ENCODE results near the gene MSMO1. TPM values are rescaled to one million over a fixed set of nuclear protein-coding genes. Genes with fewer than 3 reads are reported as not detected.

MSMO1 gene
- total RNA-seq, 1 experiment from 2014 or later: 53.9 TPM

DNA sequence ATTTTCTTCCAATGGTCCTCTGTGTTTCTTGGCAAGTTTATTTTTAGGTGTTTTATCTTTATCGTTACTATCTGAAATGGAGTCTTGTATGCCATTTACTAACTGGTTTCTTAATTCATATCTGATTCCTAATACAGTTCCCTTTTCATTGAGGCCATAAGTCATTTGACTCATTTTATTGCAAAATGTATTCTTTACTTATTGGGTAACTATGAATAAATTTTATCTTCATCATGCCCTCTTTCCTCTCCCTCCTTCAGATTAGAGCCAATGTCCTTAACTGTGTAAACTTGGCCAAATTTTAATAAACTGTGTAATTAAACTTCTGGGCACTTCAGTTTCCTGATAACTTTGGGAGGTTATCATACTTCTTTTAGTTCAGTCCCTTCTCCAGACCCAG is 19.3 kb upstream of the MSMO1 start:
- ATAC-seq (no peak), DNase-seq (ENCODE audit: low read depth, low spot score) (no peak)
- CTCF ChIA-PET: no interaction called here
- POLR2A ChIA-PET: no interaction called here
- intact Hi-C loops (cut with micrococcal nuclease; ENCODE audit: unreplicated experiment): no loop called here
- in situ Hi-C loops (cut with HindIII; ENCODE audit: low pct_unique_long_range_greater_than_20kb, low sequenced_read_pairs): no loop called here
- Histone ChIP-seq H3K27ac (ENCODE audit: low read length) (no peak overlapping the region), H3K4me1 (ENCODE audit: control insufficient read depth, insufficient read depth, low read length) (no peaks in the 10 kb centered on the region), H3K4me3 (ENCODE audit: low read depth in 2 of 2, low read length in 2 of 2) (no peak overlapping the region), H3K27me3 (ENCODE audit: control insufficient read depth, insufficient read depth, low read length) (no peaks in the 10 kb centered on the region), H3K36me3 (ENCODE audit: control insufficient read depth, insufficient read depth, low read length) (no peaks in the 10 kb centered on the region), H3K9me3 (ENCODE audit: control insufficient read depth, insufficient read depth, low read depth, low read length) (no peaks in the 10 kb centered on the region)
- BruUV-seq (replicated peaks): no TSS peak
- TF ChIP-seq TCF7L2 (IDR thresholded peaks at IDR 0.05; ENCODE audit: low read depth, low read length) (no peak), POLR2AphosphoS5 (IDR thresholded peaks at IDR 0.05; ENCODE audit: low read depth, low read length) (no peak), SIN3A (IDR thresholded peaks at IDR 0.05; ENCODE audit: borderline replicate concordance, insufficient read depth, low read depth, low read length) (no peak)
- TF ChIP-seq, protein P1, sequence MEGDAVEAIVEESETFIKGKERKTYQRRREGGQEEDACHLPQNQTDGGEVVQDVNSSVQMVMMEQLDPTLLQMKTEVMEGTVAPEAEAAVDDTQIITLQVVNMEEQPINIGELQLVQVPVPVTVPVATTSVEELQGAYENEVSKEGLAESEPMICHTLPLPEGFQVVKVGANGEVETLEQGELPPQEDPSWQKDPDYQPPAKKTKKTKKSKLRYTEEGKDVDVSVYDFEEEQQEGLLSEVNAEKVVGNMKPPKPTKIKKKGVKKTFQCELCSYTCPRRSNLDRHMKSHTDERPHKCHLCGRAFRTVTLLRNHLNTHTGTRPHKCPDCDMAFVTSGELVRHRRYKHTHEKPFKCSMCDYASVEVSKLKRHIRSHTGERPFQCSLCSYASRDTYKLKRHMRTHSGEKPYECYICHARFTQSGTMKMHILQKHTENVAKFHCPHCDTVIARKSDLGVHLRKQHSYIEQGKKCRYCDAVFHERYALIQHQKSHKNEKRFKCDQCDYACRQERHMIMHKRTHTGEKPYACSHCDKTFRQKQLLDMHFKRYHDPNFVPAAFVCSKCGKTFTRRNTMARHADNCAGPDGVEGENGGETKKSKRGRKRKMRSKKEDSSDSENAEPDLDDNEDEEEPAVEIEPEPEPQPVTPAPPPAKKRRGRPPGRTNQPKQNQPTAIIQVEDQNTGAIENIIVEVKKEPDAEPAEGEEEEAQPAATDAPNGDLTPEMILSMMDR (IDR thresholded peaks at IDR 0.05): no peak
- TF ChIP-seq, protein P2, sequence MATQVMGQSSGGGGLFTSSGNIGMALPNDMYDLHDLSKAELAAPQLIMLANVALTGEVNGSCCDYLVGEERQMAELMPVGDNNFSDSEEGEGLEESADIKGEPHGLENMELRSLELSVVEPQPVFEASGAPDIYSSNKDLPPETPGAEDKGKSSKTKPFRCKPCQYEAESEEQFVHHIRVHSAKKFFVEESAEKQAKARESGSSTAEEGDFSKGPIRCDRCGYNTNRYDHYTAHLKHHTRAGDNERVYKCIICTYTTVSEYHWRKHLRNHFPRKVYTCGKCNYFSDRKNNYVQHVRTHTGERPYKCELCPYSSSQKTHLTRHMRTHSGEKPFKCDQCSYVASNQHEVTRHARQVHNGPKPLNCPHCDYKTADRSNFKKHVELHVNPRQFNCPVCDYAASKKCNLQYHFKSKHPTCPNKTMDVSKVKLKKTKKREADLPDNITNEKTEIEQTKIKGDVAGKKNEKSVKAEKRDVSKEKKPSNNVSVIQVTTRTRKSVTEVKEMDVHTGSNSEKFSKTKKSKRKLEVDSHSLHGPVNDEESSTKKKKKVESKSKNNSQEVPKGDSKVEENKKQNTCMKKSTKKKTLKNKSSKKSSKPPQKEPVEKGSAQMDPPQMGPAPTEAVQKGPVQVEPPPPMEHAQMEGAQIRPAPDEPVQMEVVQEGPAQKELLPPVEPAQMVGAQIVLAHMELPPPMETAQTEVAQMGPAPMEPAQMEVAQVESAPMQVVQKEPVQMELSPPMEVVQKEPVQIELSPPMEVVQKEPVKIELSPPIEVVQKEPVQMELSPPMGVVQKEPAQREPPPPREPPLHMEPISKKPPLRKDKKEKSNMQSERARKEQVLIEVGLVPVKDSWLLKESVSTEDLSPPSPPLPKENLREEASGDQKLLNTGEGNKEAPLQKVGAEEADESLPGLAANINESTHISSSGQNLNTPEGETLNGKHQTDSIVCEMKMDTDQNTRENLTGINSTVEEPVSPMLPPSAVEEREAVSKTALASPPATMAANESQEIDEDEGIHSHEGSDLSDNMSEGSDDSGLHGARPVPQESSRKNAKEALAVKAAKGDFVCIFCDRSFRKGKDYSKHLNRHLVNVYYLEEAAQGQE (IDR thresholded peaks at IDR 0.05; ENCODE audit: insufficient read depth in 1 of 2, low read depth in 2 of 2, low read length in 1 of 2): no peak

DNA sequence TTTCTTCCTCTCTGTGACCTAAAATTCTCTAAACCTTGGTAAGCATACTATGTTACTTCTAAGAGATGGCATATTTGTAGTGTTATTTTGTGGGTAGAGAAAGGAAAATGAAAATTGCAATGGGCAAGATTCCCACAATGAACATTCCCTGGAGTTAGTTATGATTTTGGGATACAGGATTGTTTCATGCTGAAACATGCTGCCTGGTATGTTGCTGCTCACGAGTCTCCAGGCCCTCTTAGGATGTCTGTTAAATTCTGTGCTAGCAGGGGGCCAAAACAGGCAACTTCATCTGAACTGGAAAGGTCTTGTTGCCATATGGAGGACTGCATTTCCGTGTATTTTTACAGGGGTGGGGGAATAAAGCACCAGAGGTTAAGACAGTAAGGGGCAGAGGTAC is 18.9 kb upstream of the MSMO1 start:
- Histone ChIP-seq H3K27ac (ENCODE audit: low read length) (no peak overlapping the region), H3K4me1 (ENCODE audit: control insufficient read depth, insufficient read depth, low read length) (no peaks in the 10 kb centered on the region), H3K9me3 (ENCODE audit: control insufficient read depth, insufficient read depth, low read depth, low read length) (no peaks in the 10 kb centered on the region), H3K27me3 (ENCODE audit: control insufficient read depth, insufficient read depth, low read length) (no peaks in the 10 kb centered on the region), H3K36me3 (ENCODE audit: control insufficient read depth, insufficient read depth, low read length) (no peaks in the 10 kb centered on the region), H3K4me3 (ENCODE audit: low read depth in 2 of 2, low read length in 2 of 2) (no peak overlapping the region)
- no peak for TF ChIP-seq POLR2AphosphoS5 (IDR thresholded peaks at IDR 0.05; ENCODE audit: low read depth, low read length)
- TF ChIP-seq SIN3A (IDR thresholded peaks at IDR 0.05; ENCODE audit: borderline replicate concordance, insufficient read depth, low read depth, low read length): no peak
- TF ChIP-seq, protein P1 (IDR thresholded peaks at IDR 0.05): no peak
- TF ChIP-seq, protein P2 (IDR thresholded peaks at IDR 0.05; ENCODE audit: insufficient read depth in 1 of 2, low read depth in 2 of 2, low read length in 1 of 2): no peak
- no peak for TF ChIP-seq TCF7L2 (IDR thresholded peaks at IDR 0.05; ENCODE audit: low read depth, low read length)
- DNase-seq (ENCODE audit: low read depth, low spot score) (no peak), ATAC-seq (no peak)
- intact Hi-C loops (cut with micrococcal nuclease; ENCODE audit: unreplicated experiment) (no loop called here), in situ Hi-C loops (cut with HindIII; ENCODE audit: low pct_unique_long_range_greater_than_20kb, low sequenced_read_pairs) (no loop called here)
- ChIA-PET CTCF (no interaction called here), POLR2A (no interaction called here)
- no TSS peak for BruUV-seq (replicated peaks)
